Keratinocyte (primary cell): Measurements from ENCODE around the gene ANKRD55. TPM values are rescaled to one million over a fixed set of nuclear protein-coding genes. Genes with fewer than 3 reads are reported as not detected.
"Not testable (repeated sequence)": the region's sequence is repeated elsewhere in the genome, so short reads cannot be mapped to it uniquely, and the experiment has no call there.

Source experiments
- DNase-seq: peaks from one replicate; pipeline ENCODE4 v3.0.0-alpha.2; 2011; ENCODE audit warnings: low read depth, missing footprints, low spot score
- FAIRE-seq: peaks from 2 replicates; lab custom pipeline; 2011; peaks lifted over from hg19 to GRCh38; lab: Jason Lieb, UNC
- H2AFZ ChIP-seq: 2 replicates; pipeline ENCODE4 v1.6.0; 2012; ENCODE audit warnings: low read length, control low read depth, inconsistent platforms; ENCODE audit not compliant: control insufficient read depth
- H3K27ac ChIP-seq: 2 replicates; pipeline ENCODE4 v1.5.1; 2011; ENCODE audit warnings: low read length; ENCODE audit not compliant: control insufficient read depth, insufficient read depth
- H3K27me3 ChIP-seq: 3 replicates; pipeline ENCODE4 v1.6.0; 2011; ENCODE audit warnings: low read length; ENCODE audit not compliant: control insufficient read depth, insufficient read depth; ENCODE audit errors: extremely low read depth
- H3K36me3 ChIP-seq, 2 experiments: 2 replicates in 1 of 2; 3 replicates in 1 of 2; pipeline ENCODE4 v1.5.1; 2011; ENCODE audit warnings: low read length in 2 of 2, mild to moderate bottlenecking in 1 of 2; ENCODE audit not compliant: control insufficient read depth in 2 of 2, insufficient read depth in 2 of 2; ENCODE audit errors: extremely low read depth in 1 of 2
- H3K4me1 ChIP-seq: 3 replicates; pipeline ENCODE4 v1.5.1; 2011; ENCODE audit warnings: low read length; ENCODE audit not compliant: control insufficient read depth, insufficient read depth; ENCODE audit errors: extremely low read depth
- H3K4me2 ChIP-seq: 3 replicates; pipeline ENCODE4 v1.6.0; 2011; ENCODE audit warnings: low read depth, low read length; ENCODE audit not compliant: control insufficient read depth, insufficient read depth; ENCODE audit errors: extremely low read depth
- H3K4me3 ChIP-seq, 3 experiments: fragments of 200-600 bp in 1 of 3; sonication (generic) in 1 of 3; 2 replicates in 2 of 3; 3 replicates in 1 of 3; pipeline ENCODE4 v1.5.1; 2011 to 2016; ENCODE audit warnings: low read length in 3 of 3, mild to moderate bottlenecking in 3 of 3, control low read depth in 2 of 3, inconsistent platforms in 1 of 3, low read depth in 1 of 3, mixed read lengths in 1 of 3, mixed run types in 1 of 3, moderate library complexity in 1 of 3; ENCODE audit not compliant: control insufficient read depth in 2 of 3, insufficient read depth in 2 of 3; ENCODE audit errors: extremely low read depth in 1 of 3
- H3K79me2 ChIP-seq: 2 replicates; pipeline ENCODE4 v1.6.0; 2012; ENCODE audit warnings: low read length; ENCODE audit not compliant: control insufficient read depth, insufficient read depth
- H3K9ac ChIP-seq: 3 replicates; pipeline ENCODE4 v1.6.0; 2011; ENCODE audit warnings: low read length; ENCODE audit not compliant: control insufficient read depth, insufficient read depth; ENCODE audit errors: extremely low read depth
- H3K9me1 ChIP-seq: 3 replicates; pipeline ENCODE4 v1.6.0; 2011; ENCODE audit warnings: low read length; ENCODE audit not compliant: control insufficient read depth, insufficient read depth; ENCODE audit errors: extremely low read depth
- H3K9me3 ChIP-seq: 2 replicates; pipeline ENCODE4 v1.5.1; 2012; ENCODE audit warnings: low read depth, low read length; ENCODE audit not compliant: control insufficient read depth
- H4K20me1 ChIP-seq: 3 replicates; pipeline ENCODE4 v1.6.0; 2011; ENCODE audit warnings: low read length; ENCODE audit not compliant: control insufficient read depth, insufficient read depth; ENCODE audit errors: extremely low read depth
- CTCF ChIP-seq, 3 experiments: IDR thresholded peaks in 1 of 3; conservative IDR thresholded peaks in 1 of 3; optimal IDR thresholded peaks in 1 of 3; 2 replicates in 2 of 3; 3 replicates in 1 of 3; pipeline versions ENCODE3 to v1.5.1; 2011; ENCODE audit warnings: low read length in 3 of 3, mild to moderate bottlenecking in 3 of 3, moderate library complexity in 2 of 3, control low read depth in 1 of 3, inconsistent platforms in 1 of 3; ENCODE audit not compliant: insufficient read depth in 2 of 3; ENCODE audit errors: extremely low read depth in 1 of 3
- EZH2 ChIP-seq: IDR thresholded peaks from one replicate; pipeline ENCODE4 v1.6.1; 2012; ENCODE audit warnings: inconsistent platforms, mild to moderate bottlenecking, low read length, moderate library complexity
- dilution Hi-C: fragments of 300-500 bp; cut with MboI; formaldehyde crosslinking; loops from one replicate; pipeline ENCODE4 v1.7.0; 2020; ENCODE audit warnings: low sequenced_read_pairs; ENCODE audit not compliant: extremely low pct_ligation_motif_present
- polyA plus RNA-seq, 5 experiments: library from polyadenylated mRNA; depleted of rRNA in 3 of 5; stranded (reverse) in 3 of 5; stranded (forward) in 1 of 5; unstranded in 1 of 5; fragments of >200 nt; gene quantifications; 1 replicate in 1 of 5; 2 replicates in 3 of 5; 3 replicates in 1 of 5; pipeline versions ENCODE4 v1.2.1 to v1.2.3, GENCODE V29; 2011 to 2012; ENCODE audit warnings: missing spikeins in 2 of 5, low read depth in 1 of 5, low replicate concordance in 1 of 5

Gene ANKRD55
- polyA plus RNA-seq, 1 donor (not counting 4 experiments of a cell fraction or from before 2014, with no cell fraction given), result not detected

GRCh38 chr5:56250011-56250410, 16.9 kb upstream of the ANKRD55 start:
- Histone ChIP-seq H3K36me3 (no peaks in the 10 kb centered on the region), H3K27ac (no peak overlapping the region), H3K4me1 (no peaks in the 10 kb centered on the region), H3K9ac (no peak overlapping the region), H3K9me3 (no peaks in the 10 kb centered on the region), H3K4me3 (no peak overlapping the region), H3K27me3 (no peaks in the 10 kb centered on the region), H3K4me2 (no peak overlapping the region), H3K9me1 (no peaks in the 10 kb centered on the region), H3K79me2 (no peaks in the 10 kb centered on the region), H4K20me1 (no peaks in the 10 kb centered on the region), H2AFZ (no peak overlapping the region)
- no peak for FAIRE-seq
- DNase-seq, result no peak
- dilution Hi-C loops, result no loop called here
- TF ChIP-seq CTCF (optimal IDR thresholded peaks at IDR 0.05 in 1 of 3, IDR thresholded peaks at IDR 0.05 in 1 of 3, conservative IDR thresholded peaks at IDR 0.05 in 1 of 3; ENCODE audit: extremely low read depth in 1 of 3, insufficient read depth in 2 of 3, low read length in 3 of 3) (no peak), EZH2 (no peak)

- FAIRE-seq, H3K4me2 ChIP-seq, H2AFZ ChIP-seq, dilution Hi-C loops, H3K36me3 ChIP-seq, H3K4me1 ChIP-seq, H3K27me3 ChIP-seq, H3K9me3 ChIP-seq, H3K27ac ChIP-seq, DNase-seq, H3K9ac ChIP-seq, H3K9me1 ChIP-seq, H4K20me1 ChIP-seq, H3K4me3 ChIP-seq, H3K79me2 ChIP-seq: not testable (repeated sequence)
Observed at GRCh38 chr5:56249085-56249484, 16.0 kb upstream of the ANKRD55 start.

- FAIRE-seq, result no peak
- DNase-seq, result no peak
- Histone ChIP-seq H3K27me3 (no peaks in the 10 kb centered on the region), H3K4me1 (no peaks in the 10 kb centered on the region), H3K9ac (no peak overlapping the region), H3K9me3 (no peaks in the 10 kb centered on the region), H3K4me2 (no peak overlapping the region), H3K4me3 (no peak overlapping the region), H3K27ac (no peak overlapping the region), H3K36me3 (no peaks in the 10 kb centered on the region), H3K79me2 (no peaks in the 10 kb centered on the region), H4K20me1 (no peaks in the 10 kb centered on the region), H2AFZ (no peak overlapping the region), H3K9me1 (no peaks in the 10 kb centered on the region)
- dilution Hi-C loops, result no loop called here
- TF ChIP-seq EZH2, result no peak
- TF ChIP-seq CTCF (optimal IDR thresholded peaks at IDR 0.05 in 1 of 3, IDR thresholded peaks at IDR 0.05 in 1 of 3, conservative IDR thresholded peaks at IDR 0.05 in 1 of 3; ENCODE audit: extremely low read depth in 1 of 3, insufficient read depth in 2 of 3, low read length in 3 of 3), result no peak
Observed at GRCh38 chr5:56247592-56247991, 14.5 kb upstream of the ANKRD55 start.
